Suppressor macrophage (primary cell): ENCODE results near the gene HLA-DMB.

ENCODE experiments used
- DNase-seq, 4 experiments: peaks; one replicate each; pipeline ENCODE4 v3.0.0-alpha.2; 2020 to 2022

The HLA-DMB gene

GRCh38 chr6:32971581-32972352, 30.9 kb upstream of the HLA-DMB start:
- DNase-seq, result peak; percentile 100

GRCh38 chr6:32971242-32971580, 30.4 kb upstream of the HLA-DMB start:
- no peak for DNase-seq

DNA sequence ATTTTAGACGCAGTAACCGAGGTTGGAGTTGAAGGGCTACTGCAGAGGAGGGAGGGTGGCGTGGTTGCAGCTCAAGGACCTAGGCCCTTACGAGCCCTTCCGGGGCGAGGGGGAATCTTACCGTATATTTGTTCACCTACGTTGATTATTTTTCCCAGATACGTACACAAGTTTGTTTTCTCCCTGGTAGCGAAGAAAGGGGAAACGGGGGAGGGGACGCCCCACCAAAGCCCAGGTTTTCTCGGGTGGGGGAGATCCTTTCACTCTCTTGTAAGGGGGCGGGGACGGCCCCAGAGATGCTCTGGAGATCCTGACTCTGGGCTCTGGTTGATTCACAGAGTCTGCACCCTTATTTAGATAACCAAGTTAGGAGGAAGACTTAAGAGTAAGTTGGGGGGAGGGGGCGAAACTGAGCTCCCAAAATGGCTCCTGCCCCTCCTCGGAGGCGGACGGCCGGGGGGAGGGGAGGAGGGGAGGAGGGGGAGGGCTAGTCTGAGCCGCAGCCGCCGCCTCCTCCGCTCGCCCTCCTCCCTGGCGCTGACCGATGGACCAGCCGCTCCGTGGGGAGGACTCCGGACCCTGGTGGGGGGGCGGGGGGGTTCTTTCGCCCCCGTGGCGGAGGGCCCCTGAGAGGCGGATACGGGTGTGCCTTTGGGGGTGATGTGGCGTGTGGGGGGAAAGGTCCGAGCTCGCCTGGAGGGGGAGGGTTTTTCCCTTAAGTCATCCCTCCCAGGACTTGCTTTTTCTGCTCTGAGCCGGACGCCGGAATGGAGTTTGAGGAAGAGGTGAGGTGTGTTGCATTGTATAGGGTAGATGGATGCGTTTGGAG, 29.8 kb upstream of the HLA-DMB start:
- peak; percentile 89 to 95 (median 92) for DNase-seq

DNA sequence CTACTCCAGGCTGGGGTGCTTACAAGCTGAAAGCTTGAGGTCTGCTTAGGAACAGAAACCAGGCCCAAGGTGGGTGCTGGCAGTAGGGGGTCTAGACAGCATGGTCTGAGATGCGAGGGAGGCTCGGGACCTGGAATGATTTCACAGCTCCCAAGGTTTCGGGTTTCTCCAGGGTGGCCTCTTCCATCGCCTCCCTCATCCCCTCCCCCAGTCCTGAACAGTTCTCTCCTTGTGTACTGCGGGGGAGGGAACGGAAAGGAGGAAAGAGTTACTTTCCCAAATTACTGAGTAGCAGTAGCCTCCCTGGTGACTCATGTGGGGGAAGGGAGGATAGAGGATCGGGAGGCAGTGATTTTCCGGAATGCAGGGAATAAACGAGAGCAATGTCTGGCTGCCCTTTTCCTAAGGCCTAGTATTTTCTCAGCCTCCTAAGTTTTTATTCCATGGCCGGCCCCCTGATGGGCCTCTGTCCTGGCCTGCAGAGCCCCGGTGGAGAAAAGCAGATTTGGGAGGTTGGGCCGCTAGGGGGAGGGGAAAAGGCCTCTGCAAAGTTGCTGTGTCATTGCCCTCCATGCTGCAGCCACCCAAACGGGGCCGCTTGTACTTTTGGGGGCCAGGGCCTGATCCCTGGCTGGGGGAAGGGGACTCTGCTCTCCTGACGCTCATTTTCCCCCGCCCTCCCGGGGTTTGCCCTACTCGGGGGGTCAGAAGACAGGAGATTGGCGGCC, 29.0 kb upstream of the HLA-DMB start:
- peak; percentile 78 to 90 (median 87) for DNase-seq

GRCh38 chr6:32968867-32969684, 28.2 kb upstream of the HLA-DMB start:
- peak; percentile 84 to 90 (median 88) for DNase-seq

- peak; percentile 97 to 99 (median 98) for DNase-seq
Observed at GRCh38 chr6:32968093-32968866, 27.5 kb upstream of the HLA-DMB start, which contains the start of gene BRD2. BRD2 (plus strand) TSS chr6:32968594; CDS start chr6:32972899, 4,305 bp downstream.

GRCh38 chr6:32967151-32968091, 26.6 kb upstream of the HLA-DMB start:
- peak; percentile 40 to 60 (median 53) for DNase-seq

DNA sequence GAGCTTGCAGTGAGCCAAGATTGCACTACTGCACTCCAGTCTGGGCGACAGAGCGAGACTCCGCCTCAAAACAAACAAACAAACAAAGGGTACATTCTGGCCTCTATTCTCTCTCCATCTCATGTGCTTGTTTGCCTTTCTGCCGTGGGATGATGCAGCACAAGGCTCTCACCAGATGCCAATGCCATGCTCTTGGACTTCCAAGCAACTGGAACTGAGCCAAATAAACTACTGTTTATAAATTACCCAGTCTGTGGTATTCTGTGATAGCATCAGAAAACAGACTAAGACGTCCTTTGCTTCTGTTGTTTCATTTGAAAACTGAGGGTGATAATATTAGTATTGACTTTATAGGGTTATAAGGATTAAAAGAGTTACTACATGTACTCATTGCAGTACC, 23.9 kb upstream of the HLA-DMB start:
- DNase-seq, result no peak

DNA sequence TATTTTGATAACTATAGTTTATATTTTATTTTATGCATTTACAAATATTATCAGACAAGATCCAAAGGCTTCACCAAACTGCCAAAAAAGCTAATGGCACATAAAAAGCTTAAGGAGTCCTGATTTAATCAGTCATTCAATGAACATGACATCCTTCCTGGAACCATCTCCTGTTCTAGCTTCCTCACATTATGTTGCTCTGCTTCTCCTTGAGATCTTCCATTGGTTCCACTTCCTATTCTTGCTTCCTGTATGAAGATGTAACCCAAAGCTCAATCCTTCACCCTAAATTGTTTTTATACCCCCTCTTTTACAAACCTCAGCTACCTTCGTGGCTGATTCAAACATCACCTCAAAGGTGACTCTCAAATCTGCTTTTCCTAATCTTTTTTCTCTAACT, 23.0 kb upstream of the HLA-DMB start:
- DNase-seq, result peak in 2 of 4 experiments; percentile 54 to 57

DNA sequence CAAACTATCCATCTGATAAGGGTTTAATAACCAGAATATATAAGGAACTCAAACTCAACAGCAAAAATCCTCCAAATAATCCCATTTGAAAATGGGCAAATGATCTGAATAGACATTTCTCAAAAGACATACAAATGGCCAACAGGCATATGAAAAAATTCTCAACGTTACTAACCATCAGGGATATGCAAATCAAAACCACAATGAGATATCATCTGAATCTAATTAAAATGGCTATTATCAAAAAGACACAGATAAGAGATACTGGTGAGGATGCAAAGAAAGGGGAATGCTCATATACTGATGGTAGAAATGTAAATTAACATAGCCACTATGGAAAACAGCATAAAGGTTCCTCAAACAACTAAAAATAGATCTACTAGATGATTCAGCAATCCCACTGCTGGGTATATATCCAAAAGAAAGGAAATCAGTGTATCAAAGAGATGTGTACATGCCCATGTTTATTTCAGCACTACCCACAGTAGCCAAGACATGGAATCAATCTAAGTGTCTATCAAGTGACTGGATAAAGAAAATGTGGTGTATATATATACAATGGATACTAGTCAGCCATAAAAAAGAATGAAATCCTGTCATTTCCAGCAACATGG, 21.5 kb upstream of the HLA-DMB start:
- peak in 1 of 4 experiments; percentile 40 for DNase-seq

DNA sequence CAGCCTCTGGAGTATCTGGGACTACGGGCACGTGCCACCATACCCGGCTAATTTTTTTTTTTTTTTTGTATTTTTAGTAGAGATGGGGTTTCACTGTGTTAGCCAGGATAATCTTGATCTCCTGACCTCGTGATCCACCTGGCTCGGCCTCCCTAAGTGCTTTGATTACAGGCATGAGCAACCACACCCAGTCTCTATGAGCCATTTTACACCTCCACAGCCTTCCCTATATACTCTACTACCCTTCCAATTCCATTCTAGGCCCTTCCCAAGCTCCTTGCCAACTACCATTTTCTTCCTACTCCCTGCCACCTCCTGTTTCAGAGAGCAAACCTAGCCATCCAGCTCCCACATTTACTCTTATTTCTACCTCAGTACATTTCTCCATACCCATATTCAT, 19.7 kb upstream of the HLA-DMB start:
- no peak for DNase-seq

- DNase-seq, result no peak
Observed at GRCh38 chr6:32956176-32956575, 15.3 kb upstream of the HLA-DMB start.

- DNase-seq, result peak in 2 of 4 experiments; percentile 23 to 41
Observed at GRCh38 chr6:32954986-32955802, 14.4 kb upstream of the HLA-DMB start.

- DNase-seq, result no peak
Observed at GRCh38 chr6:32954267-32954666, 13.4 kb upstream of the HLA-DMB start.

GRCh38 chr6:32953775-32954174, 12.9 kb upstream of the HLA-DMB start:
- DNase-seq, result no peak

DNA sequence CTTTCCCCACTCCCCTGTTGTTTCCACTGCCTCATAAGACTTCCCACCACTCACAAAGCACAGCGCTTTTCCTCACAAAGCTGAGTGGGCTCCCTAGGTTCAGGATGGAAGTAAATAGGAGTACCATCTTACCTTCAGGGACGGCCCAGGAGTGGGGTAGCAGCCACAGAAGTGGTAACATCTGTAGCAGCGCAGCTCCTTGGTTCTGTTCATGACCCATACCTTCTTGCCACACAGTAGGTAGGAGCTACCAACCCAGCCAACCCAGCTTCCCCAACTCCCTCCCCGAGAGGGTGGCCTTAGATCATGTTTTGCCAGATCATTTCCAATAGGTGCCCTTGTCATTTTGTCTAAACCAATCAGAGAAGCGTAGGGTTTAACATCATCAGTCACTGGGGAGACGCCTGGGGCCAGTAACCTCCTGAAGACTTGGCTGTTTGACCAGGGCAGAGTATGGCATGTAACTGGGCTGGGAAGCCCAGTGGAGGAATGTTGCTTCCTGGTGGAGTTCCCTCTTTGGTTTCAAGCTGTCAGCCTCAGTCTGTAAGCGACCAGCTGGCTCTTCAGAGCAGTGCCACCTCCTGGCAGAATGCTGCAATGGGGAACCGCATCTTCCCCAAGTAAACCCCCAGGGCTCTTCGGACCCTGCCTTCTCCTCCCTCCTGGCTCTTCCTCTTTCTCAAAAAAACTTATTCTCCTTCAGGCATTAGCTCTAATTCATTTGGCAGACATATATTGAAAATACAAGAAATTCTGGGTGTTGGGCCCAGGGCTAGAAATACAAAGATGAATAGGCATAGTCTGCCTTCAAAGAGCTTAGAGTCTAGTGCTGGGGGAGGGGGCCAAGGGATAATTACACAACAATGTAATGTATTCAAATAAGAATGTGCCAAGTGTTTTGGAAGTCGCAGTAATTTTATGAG, 12.2 kb upstream of the HLA-DMB start, which contains the start of gene HLA-DMA:
TSS of gene HLA-DMA (minus strand) at position 281 of the 923 bp plus-strand sequence. CDS start at position 220, 61 bp downstream.
- peak; percentile 96 to 99 (median 98) for DNase-seq

GRCh38 chr6:32950449-32950848, 9.6 kb upstream of the HLA-DMB start:
- no peak for DNase-seq
